HEK293 (cell line): ENCODE results near the gene CHST15.

Experiments used
- CTCF ChIA-PET: fragments of 350-600 bp; formaldehyde crosslinking; extraction: SDS; loops from one replicate; lab custom pipeline; 2021; ENCODE audit warnings: antibody characterized with exemption; lab: Yijun Ruan, JAX
- POLR2A ChIA-PET: fragments of 300-600 bp; formaldehyde crosslinking; extraction: SDS; loops from one replicate; lab custom pipeline; 2020; ENCODE audit warnings: antibody characterized with exemption, inconsistent platforms; lab: Yijun Ruan, JAX
- H3K27ac ChIP-seq: fragments of 200-500 bp; sonication (Bioruptor generic); 2 replicates; pipeline ENCODE4 v1.5.1; 2014; ENCODE audit warnings: low read depth, low read length, control low read depth, inconsistent platforms; ENCODE audit errors: extremely low read depth
- H3K36me3 ChIP-seq, 2 experiments: fragments of 200-500 bp in 1 of 2; sonication (Bioruptor generic) in 1 of 2; 1 replicate in 1 of 2; 2 replicates in 1 of 2; pipeline ENCODE4 v1.5.1; 2014 to 2017; ENCODE audit warnings: inconsistent platforms in 2 of 2, low read length in 2 of 2; ENCODE audit not compliant: control insufficient read depth in 2 of 2, insufficient read depth in 1 of 2
- H3K4me1 ChIP-seq: fragments of 200-500 bp; sonication (Bioruptor generic); 2 replicates; pipeline ENCODE4 v1.5.1; 2014; ENCODE audit warnings: mild to moderate bottlenecking, low read length, inconsistent platforms; ENCODE audit not compliant: control insufficient read depth, insufficient read depth
- H3K4me3 ChIP-seq: 2 replicates; pipeline ENCODE4 v1.5.1; 2011; ENCODE audit warnings: low read depth, mild to moderate bottlenecking, control low read depth, low read length, moderate library complexity
- H3K9me3 ChIP-seq: fragments of 200-500 bp; sonication (Bioruptor generic); 2 replicates; pipeline ENCODE4 v1.5.1; 2014; ENCODE audit warnings: low read depth, low read length, inconsistent platforms; ENCODE audit not compliant: control insufficient read depth, insufficient read depth
- CTCF ChIP-seq: fragments of 450-650 bp; formaldehyde crosslinking; IDR thresholded peaks from 2 replicates; pipeline ENCODE4 v1.5.1; 2016; ENCODE audit warnings: missing biosample characterization, missing genetic modification characterization
- REPIN1 ChIP-seq: fragments of 450-650 bp; formaldehyde crosslinking; IDR thresholded peaks from 2 replicates; pipeline ENCODE4 v1.5.1; 2017; ENCODE audit warnings: missing biosample characterization, missing genetic modification characterization, low read depth
- SCRT1 ChIP-seq: fragments of 450-650 bp; formaldehyde crosslinking; IDR thresholded peaks from 2 replicates; pipeline ENCODE4 v1.5.1; 2016; ENCODE audit warnings: missing biosample characterization, missing genetic modification characterization, borderline replicate concordance
- SP7 ChIP-seq: fragments of 450-650 bp; formaldehyde crosslinking; IDR thresholded peaks from 2 replicates; pipeline ENCODE4 v1.5.1; 2016; ENCODE audit warnings: missing biosample characterization, missing genetic modification characterization
- YY1 ChIP-seq: fragments of 450-650 bp; formaldehyde crosslinking; IDR thresholded peaks from 2 replicates; pipeline ENCODE4 v1.5.1; 2018; ENCODE audit warnings: missing biosample characterization, missing genetic modification characterization
- ZBTB21 ChIP-seq: fragments of 450-650 bp; formaldehyde crosslinking; IDR thresholded peaks from 2 replicates; pipeline ENCODE4 v1.5.1; 2017; ENCODE audit warnings: missing biosample characterization, missing genetic modification characterization
- ZBTB7A ChIP-seq: fragments of 450-650 bp; formaldehyde crosslinking; IDR thresholded peaks from 2 replicates; pipeline ENCODE4 v1.5.1; 2016; ENCODE audit warnings: low read depth, missing biosample characterization, missing genetic modification characterization
- ZNF146 ChIP-seq: fragments of 450-650 bp; formaldehyde crosslinking; IDR thresholded peaks from 2 replicates; pipeline ENCODE4 v1.5.1; 2016; ENCODE audit warnings: missing biosample characterization, missing genetic modification characterization
- ZNF155 ChIP-seq: fragments of 450-650 bp; formaldehyde crosslinking; IDR thresholded peaks from 2 replicates; pipeline ENCODE4 v1.5.1; 2016; ENCODE audit warnings: missing biosample characterization, missing genetic modification characterization
- ZNF26 ChIP-seq: fragments of 450-650 bp; formaldehyde crosslinking; IDR thresholded peaks from 2 replicates; pipeline ENCODE4 v1.5.1; 2016; ENCODE audit warnings: missing biosample characterization, missing genetic modification characterization
- ZNF416 ChIP-seq: fragments of 450-650 bp; formaldehyde crosslinking; IDR thresholded peaks from 2 replicates; pipeline ENCODE4 v1.5.1; 2016; ENCODE audit warnings: missing biosample characterization, missing genetic modification characterization
- ZNF510 ChIP-seq: fragments of 450-650 bp; formaldehyde crosslinking; IDR thresholded peaks from 2 replicates; pipeline ENCODE4 v1.5.1; 2018; ENCODE audit warnings: mild to moderate bottlenecking, missing genetic modification characterization, missing biosample characterization; ENCODE audit not compliant: insufficient replicate concordance
- ZNF513 ChIP-seq: fragments of 450-650 bp; IDR thresholded peaks from 2 replicates; pipeline ENCODE4 v1.5.1; 2018; ENCODE audit warnings: missing biosample characterization, missing genetic modification characterization
- ZNF514 ChIP-seq: fragments of 450-650 bp; formaldehyde crosslinking; IDR thresholded peaks from 2 replicates; pipeline ENCODE4 v1.5.1; 2016; ENCODE audit warnings: missing biosample characterization, missing genetic modification characterization
- ZNF529 ChIP-seq: fragments of 450-650 bp; formaldehyde crosslinking; IDR thresholded peaks from 2 replicates; pipeline ENCODE4 v1.5.1; 2017; ENCODE audit warnings: missing genetic modification characterization, missing biosample characterization; ENCODE audit not compliant: insufficient replicate concordance
- ZNF558 ChIP-seq: fragments of 450-650 bp; formaldehyde crosslinking; IDR thresholded peaks from 2 replicates; pipeline ENCODE4 v1.5.1; 2016; ENCODE audit warnings: missing biosample characterization, missing genetic modification characterization
- ZNF639 ChIP-seq: fragments of 450-650 bp; formaldehyde crosslinking; IDR thresholded peaks from 2 replicates; pipeline ENCODE4 v1.5.1; 2016; ENCODE audit warnings: missing biosample characterization, missing genetic modification characterization
- ZNF692 ChIP-seq: fragments of 450-650 bp; formaldehyde crosslinking; IDR thresholded peaks from 2 replicates; pipeline ENCODE4 v1.5.1; 2016; ENCODE audit warnings: missing biosample characterization, missing genetic modification characterization
- ZNF701 ChIP-seq: fragments of 450-650 bp; formaldehyde crosslinking; IDR thresholded peaks from 2 replicates; pipeline ENCODE4 v1.5.1; 2016; ENCODE audit warnings: missing biosample characterization, missing genetic modification characterization
- ZNF768 ChIP-seq: fragments of 450-650 bp; formaldehyde crosslinking; IDR thresholded peaks from 2 replicates; pipeline ENCODE4 v1.5.1; 2018; ENCODE audit warnings: missing biosample characterization, mild to moderate bottlenecking, missing genetic modification characterization
- ZSCAN23 ChIP-seq: fragments of 450-650 bp; formaldehyde crosslinking; IDR thresholded peaks from 2 replicates; pipeline ENCODE4 v1.5.1; 2016; ENCODE audit warnings: missing biosample characterization, missing genetic modification characterization
- ZSCAN30 ChIP-seq: fragments of 450-650 bp; IDR thresholded peaks from 2 replicates; pipeline ENCODE4 v1.5.1; 2018; ENCODE audit warnings: missing biosample characterization, mild to moderate bottlenecking, missing genetic modification characterization, moderate library complexity

CHST15 gene

GRCh38 chr10:124003481-124003870 is 89.9 kb downstream of the CHST15 start:
- TF ChIP-seq ZBTB21 (tag by site-specific recombination) (no peak), ZNF692 (tag by site-specific recombination) (no peak), ZNF768 (tag by site-specific recombination) (0 out of 2 replicates have a peak, but pooled peaks have one; percentile 38), ZNF513 (no peak), ZNF558 (no peak)
- Histone ChIP-seq H3K36me3 (peaks cover 0 to 17% of the 10 kb centered on the region in 2 experiments; a peak in 1 of 3 replicates), H3K9me3 (no peaks in the 10 kb centered on the region), H3K4me1 (peaks cover 2% of the 10 kb centered on the region; the same call in 1 of the 2 replicates), H3K4me3 (no peak overlapping the region), H3K27ac (no peak overlapping the region)
- ChIA-PET POLR2A (no interaction called here), CTCF (interaction anchor here (1.3 to 3.4 kb wide), 2 partner anchors 8 to 386 kb away, joined by 6 to 19 read pairs; no protein-coding TSS in a partner anchor)

- peaks cover 2% of the 10 kb centered on the region; the same call in 1 of the 2 replicates for H3K4me1 ChIP-seq
- no peak for TF ChIP-seq ZNF639 (tag by site-specific recombination)
- TF ChIP-seq ZNF701 (tag by site-specific recombination), result no peak
- no peak for TF ChIP-seq CTCF (tag by site-specific recombination)
- no peak for TF ChIP-seq SP7 (tag by site-specific recombination)
- TF ChIP-seq REPIN1, result no peak
- H3K27ac ChIP-seq, result no peak overlapping the region
- peaks cover 0 to 13% of the 10 kb centered on the region in 2 experiments; a peak in 1 of 3 replicates for H3K36me3 ChIP-seq
- no peaks in the 10 kb centered on the region for H3K9me3 ChIP-seq
- no peak overlapping the region for H3K4me3 ChIP-seq
- CTCF ChIA-PET, result interaction anchor here (1.3 to 3.4 kb wide), 2 partner anchors 8 to 386 kb away, joined by 9 to 19 read pairs; no protein-coding TSS in a partner anchor
- POLR2A ChIA-PET, result no interaction called here
These were observed 90.4 kb downstream of the CHST15 start for GRCh38 chr10:124003070-124003419.

GRCh38 chr10:124002391-124003069 is 90.9 kb downstream of the CHST15 start:
- no peak overlapping the region for H3K27ac ChIP-seq
- no peaks in the 10 kb centered on the region for H3K9me3 ChIP-seq
- CTCF ChIA-PET, result interaction anchor here (1.3 to 3.4 kb wide), 2 partner anchors 7 to 386 kb away, joined by 9 to 19 read pairs; no protein-coding TSS in a partner anchor
- H3K4me3 ChIP-seq, result no peak overlapping the region
- H3K4me1 ChIP-seq, result peaks cover 2% of the 10 kb centered on the region; the same call in 1 of the 2 replicates
- POLR2A ChIA-PET, result no interaction called here
- H3K36me3 ChIP-seq, result peaks cover 0 to 9% of the 10 kb centered on the region in 2 experiments; a peak in 1 of 3 replicates
- TF ChIP-seq ZNF146 (no peak), ZNF510 (no peak), ZNF416 (tag by site-specific recombination) (no peak), SCRT1 (tag by site-specific recombination) (no peak), ZNF529 (tag by site-specific recombination) (no peak), YY1 (no peak), ZBTB7A (tag by site-specific recombination) (no peak), ZSCAN30 (tag by site-specific recombination) (no peak), ZNF26 (tag by site-specific recombination) (no peak), ZNF514 (no peak), ZSCAN23 (tag by site-specific recombination) (no peak), ZNF155 (tag by site-specific recombination) (no peak)
